HepG2 (cell line): ENCODE data around the gene INHA. TPM values are rescaled to one million over a fixed set of nuclear protein-coding genes. Genes with fewer than 3 reads are reported as not detected.

Experiments used
- CSRNP2 ChIP-seq: sonication (generic); formaldehyde crosslinking; conservative IDR thresholded peaks from 2 replicates; pipeline ENCODE4 v1.8.0; 2022; ENCODE audit warnings: low read depth, missing genetic modification reagents
- FOXP1 ChIP-seq, 2 experiments: fragments of 450-650 bp in 1 of 2; IDR thresholded peaks; 2 replicates each; pipeline ENCODE4 v1.6.1; 2017 to 2018; ENCODE audit warnings: antibody characterized with exemption in 1 of 2
- HNF1B ChIP-seq: sonication (generic); formaldehyde crosslinking; IDR thresholded peaks from 2 replicates; pipeline ENCODE4 v1.5.1; 2020; ENCODE audit warnings: mild to moderate bottlenecking, moderate library complexity, missing genetic modification reagents
- MEIS2 ChIP-seq: sonication (generic); formaldehyde crosslinking; IDR thresholded peaks from 2 replicates; pipeline ENCODE4 v1.9.0; 2021; ENCODE audit warnings: mild to moderate bottlenecking, missing genetic modification reagents
- POLR2G ChIP-seq: fragments of 200-400 bp; formaldehyde crosslinking; IDR thresholded peaks from 2 replicates; pipeline ENCODE4 v1.6.1; 2018; ENCODE audit warnings: mild to moderate bottlenecking, low read depth, low read length, moderate library complexity
- RORA ChIP-seq: sonication (generic); formaldehyde crosslinking; IDR thresholded peaks from 2 replicates; pipeline ENCODE4 v1.5.0; 2020; ENCODE audit warnings: mild to moderate bottlenecking, missing genetic modification reagents, moderate library complexity
- TBP ChIP-seq: sonication (generic); formaldehyde crosslinking; IDR thresholded peaks from 2 replicates; pipeline ENCODE4 v1.5.0; 2020; ENCODE audit warnings: missing genetic modification reagents
- THYN1 ChIP-seq: sonication (generic); formaldehyde crosslinking; IDR thresholded peaks from 2 replicates; pipeline ENCODE4 v1.8.1; 2023; ENCODE audit warnings: low read depth, mild to moderate bottlenecking, moderate library complexity, missing genetic modification reagents, borderline replicate concordance
- ZBTB26 ChIP-seq: IDR thresholded peaks from 2 replicates; pipeline ENCODE4 v1.6.1; 2016; ENCODE audit warnings: missing compliant biosample characterization, missing genetic modification reagents, borderline replicate concordance
- ZNF18 ChIP-seq: sonication (generic); formaldehyde crosslinking; IDR thresholded peaks from 2 replicates; pipeline ENCODE4 v1.8.0; 2022; ENCODE audit warnings: mild to moderate bottlenecking, missing genetic modification reagents; ENCODE audit not compliant: insufficient replicate concordance
- ZNF275 ChIP-seq: sonication (generic); formaldehyde crosslinking; IDR thresholded peaks from 2 replicates; pipeline ENCODE4 v1.8.0; 2022; ENCODE audit warnings: missing genetic modification reagents, mild to moderate bottlenecking, inconsistent platforms, borderline replicate concordance
- ZNF276 ChIP-seq: sonication (generic); formaldehyde crosslinking; IDR thresholded peaks from 2 replicates; pipeline ENCODE4 v1.4.0; 2020; ENCODE audit warnings: mild to moderate bottlenecking, low read depth, missing genetic modification reagents
- ZNF350 ChIP-seq: sonication (generic); formaldehyde crosslinking; IDR thresholded peaks from 2 replicates; pipeline ENCODE4 v1.4.0; 2020; ENCODE audit warnings: mild to moderate bottlenecking, low read depth, missing genetic modification reagents, borderline replicate concordance
- ZNF543 ChIP-seq: sonication (generic); formaldehyde crosslinking; IDR thresholded peaks from 2 replicates; pipeline ENCODE4 v1.4.0; 2020; ENCODE audit warnings: mild to moderate bottlenecking, missing genetic modification reagents
- ZNF550 ChIP-seq: sonication (generic); formaldehyde crosslinking; IDR thresholded peaks from 2 replicates; pipeline ENCODE4 v1.4.0; 2020; ENCODE audit warnings: mild to moderate bottlenecking, missing genetic modification reagents, borderline replicate concordance
- ZNF589 ChIP-seq: sonication (generic); formaldehyde crosslinking; conservative IDR thresholded peaks from 2 replicates; pipeline ENCODE4 v1.8.0; 2022; ENCODE audit warnings: mild to moderate bottlenecking, moderate library complexity, missing genetic modification reagents
- ZNF674 ChIP-seq: sonication (generic); formaldehyde crosslinking; IDR thresholded peaks from 2 replicates; pipeline ENCODE4 v1.5.0; 2020; ENCODE audit warnings: low read depth, mild to moderate bottlenecking, missing genetic modification reagents
- polyA plus RNA-seq, 8 experiments: library from polyadenylated mRNA; depleted of rRNA in 3 of 8; stranded (reverse) in 7 of 8; unstranded in 1 of 8; fragments of >200 nt; fragmentation: Illumina TruSeq in 4 of 8; extraction: Trizol in 4 of 8; gene quantifications; 2 replicates each; pipeline versions ENCODE4 v1.2.1 to v1.2.3, GENCODE V29; 2011 to 2016; ENCODE audit warnings: low read depth in 4 of 8, missing spikeins in 1 of 8, mixed read lengths in 1 of 8; ENCODE audit not compliant: insufficient read depth in 1 of 8
- total RNA-seq, 5 experiments: library from RNA; depleted of rRNA; stranded (reverse); fragments of >200 nt; fragmentation: Illumina TruSeq; extraction: Trizol; gene quantifications; 2 replicates each; pipeline ENCODE4 v1.2.3, GENCODE V29; 2016; ENCODE audit warnings: low read depth in 1 of 5

Gene INHA
- total and polyA plus RNA-seq, 2 of the 13 experiments (the other 11 are each of a cell fraction or from before 2014, with no cell fraction given): 4.1 to 15.2 TPM

GRCh38 chr2:219551441-219552381, 20.4 kb upstream of the INHA start (continued):
- TF ChIP-seq THYN1 (CRISPR knock-in tag): no peak
- no peak for TF ChIP-seq FOXP1 (IDR thresholded peaks at IDR 0.05)
- TF ChIP-seq FOXP1 (CRISPR knock-in tag; IDR thresholded peaks at IDR 0.05): no peak
- peak; percentile 51 for TF ChIP-seq ZNF350 (CRISPR knock-in tag)
- TF ChIP-seq ZNF18 (CRISPR knock-in tag): no peak
- no peak for TF ChIP-seq TBP (CRISPR knock-in tag)
- peak; percentile 84; the same call in 1 of the 2 replicates for TF ChIP-seq ZNF589 (CRISPR knock-in tag)
- TF ChIP-seq MEIS2: no peak
- TF ChIP-seq CSRNP2: no peak
- 0 out of 2 replicates have a peak, but pooled peaks have one; percentile 12 for TF ChIP-seq ZNF275 (CRISPR knock-in tag)
- TF ChIP-seq ZNF543 (CRISPR knock-in tag): no peak; the same call in 1 of the 2 replicates
- TF ChIP-seq POLR2G: peak; percentile 30
- no peak for TF ChIP-seq ZNF674 (CRISPR knock-in tag)
- no peak for TF ChIP-seq ZBTB26 (CRISPR knock-in tag)
- TF ChIP-seq RORA: no peak
- TF ChIP-seq ZNF276: peak; percentile 59; the same call in 1 of the 2 replicates
- TF ChIP-seq ZNF550: no peak
- TF ChIP-seq HNF1B: peak; percentile 83; the same call in 1 of the 2 replicates
